Osteocyte (in vitro differentiated cells): ENCODE measurements around the gene DGKD. TPM values are rescaled to one million over a fixed set of nuclear protein-coding genes. Genes with fewer than 3 reads are reported as not detected.

Experiments used
- DNase-seq: peaks from one replicate; pipeline ENCODE4 v3.0.0; 2021; ENCODE audit warnings: mixed read lengths; ENCODE audit not compliant: unreplicated experiment; ENCODE audit errors: extremely low spot score
- H3K27ac Mint-ChIP-seq: one replicate; pipeline ENCODE4 v1.8.0; 2021; ENCODE audit warnings: mild to moderate bottlenecking, mixed read lengths; ENCODE audit not compliant: unreplicated experiment
- H3K27me3 Mint-ChIP-seq: one replicate; pipeline ENCODE4 v1.8.0; 2021; ENCODE audit warnings: mixed read lengths; ENCODE audit not compliant: unreplicated experiment
- H3K36me3 Mint-ChIP-seq: one replicate; pipeline ENCODE4 v1.8.0; 2021; ENCODE audit warnings: mixed read lengths; ENCODE audit not compliant: unreplicated experiment
- H3K4me1 Mint-ChIP-seq: one replicate; pipeline ENCODE4 v1.8.0; 2021; ENCODE audit warnings: mixed read lengths; ENCODE audit not compliant: unreplicated experiment
- H3K4me3 Mint-ChIP-seq: one replicate; pipeline ENCODE4 v1.8.0; 2021; ENCODE audit warnings: mild to moderate bottlenecking, moderate library complexity, mixed read lengths; ENCODE audit not compliant: unreplicated experiment
- H3K9me3 Mint-ChIP-seq: one replicate; pipeline ENCODE4 v1.8.0; 2021; ENCODE audit warnings: mixed read lengths; ENCODE audit not compliant: unreplicated experiment
- CTCF ChIP-seq: fragments of 200-600 bp; sonication (generic); IDR thresholded peaks from 2 replicates; pipeline ENCODE4 v1.5.0; 2021; ENCODE audit warnings: antibody characterized with exemption, mild to moderate bottlenecking, moderate library complexity
- total RNA-seq: library from RNA; stranded (reverse); gene quantifications from 2 replicates; pipeline ENCODE4 v1.2.1, GENCODE V29; 2021

Gene DGKD
- total RNA-seq, 1 donor from 2014 or later = 70.5 TPM

DNA sequence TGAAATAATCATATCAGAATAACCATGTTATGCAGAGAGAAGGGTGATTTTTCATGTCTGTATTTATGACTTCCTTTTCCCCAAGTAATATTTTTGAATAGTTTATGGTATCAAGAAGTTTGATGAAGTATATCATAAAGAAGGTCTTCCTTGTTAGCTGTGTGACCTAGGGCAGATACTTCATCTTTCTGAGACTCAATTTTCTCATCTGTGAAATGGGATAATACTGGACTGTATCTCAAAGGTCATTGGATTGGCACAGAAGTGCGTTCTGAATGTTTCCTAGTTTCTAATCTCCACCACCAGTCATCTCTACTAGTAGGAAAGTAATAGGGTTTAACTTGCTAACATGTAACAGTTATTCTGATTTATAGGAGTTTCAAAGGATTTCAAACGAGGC lies 52.6 kb downstream of the DGKD start:
- no peak for TF ChIP-seq CTCF
- Mint-ChIP-seq H3K9me3 (peaks cover 13% of the 10 kb centered on the region), H3K27ac (peak overlapping the region; percentile 86), H3K27me3 (no peaks in the 10 kb centered on the region), H3K36me3 (peaks cover 35% of the 10 kb centered on the region), H3K4me1 (peaks cover 47% of the 10 kb centered on the region), H3K4me3 (no peak overlapping the region)
- no peak for DNase-seq

- DNase-seq = no peak
- H3K27me3 Mint-ChIP-seq = no peaks in the 10 kb centered on the region
- TF ChIP-seq CTCF = no peak
- H3K4me1 Mint-ChIP-seq = peaks cover 49% of the 10 kb centered on the region
- peaks cover 36% of the 10 kb centered on the region for H3K36me3 Mint-ChIP-seq
- H3K4me3 Mint-ChIP-seq = no peak overlapping the region
- peak overlapping the region; percentile 86 for H3K27ac Mint-ChIP-seq
- peaks cover 19% of the 10 kb centered on the region for H3K9me3 Mint-ChIP-seq
Measured at GRCh38 chr2:233407771-233408181, 53.5 kb downstream of the DGKD start.

DNA sequence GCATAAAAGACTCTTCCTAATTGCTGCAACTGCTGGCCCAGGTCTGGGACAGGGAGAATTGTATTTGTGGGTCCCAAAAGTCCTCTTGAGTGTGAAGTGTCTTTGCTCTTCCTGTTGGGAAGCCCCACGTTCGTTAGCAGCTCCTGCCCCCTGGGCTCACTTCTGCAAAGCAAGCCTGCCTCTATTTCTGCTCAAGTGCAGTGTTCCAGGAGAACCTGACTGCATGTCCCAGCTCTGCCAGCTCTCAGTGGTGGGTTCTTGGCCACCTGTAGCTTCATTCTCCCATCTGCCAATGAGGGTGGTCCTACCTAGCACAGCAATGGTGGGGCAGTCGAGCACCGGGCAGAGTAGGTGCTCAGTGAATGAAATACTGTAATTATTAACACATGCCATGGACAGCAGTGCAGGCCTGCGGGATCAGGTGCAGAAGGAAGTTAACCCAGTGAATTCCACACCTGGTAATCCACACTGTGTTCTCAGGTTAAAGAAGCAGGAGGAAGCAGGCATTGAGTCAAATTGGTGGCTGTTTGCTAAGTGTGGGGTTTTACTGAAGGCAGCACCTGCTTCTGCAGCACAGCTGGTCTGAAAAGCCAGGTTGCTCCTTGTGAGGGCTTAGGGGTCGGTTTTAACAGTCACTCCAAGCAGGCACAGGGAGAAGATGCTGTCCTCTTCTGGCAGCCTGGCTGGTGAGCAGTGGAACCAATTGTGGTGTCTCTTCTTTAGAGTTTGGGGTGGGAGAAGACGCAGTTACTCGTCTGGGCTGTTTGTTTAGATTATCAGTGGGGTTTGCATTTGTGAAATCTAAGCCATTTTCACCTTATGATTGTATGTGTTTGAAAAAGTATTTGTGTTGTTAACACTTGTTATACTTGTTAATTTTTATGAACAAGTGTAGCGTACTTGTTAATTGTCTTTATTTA lies 54.3 kb downstream of the DGKD start:
- DNase-seq = peak; percentile 62
- H3K4me3 Mint-ChIP-seq = no peak overlapping the region
- H3K27ac Mint-ChIP-seq = peak overlapping the region; percentile 86
- peaks cover 56% of the 10 kb centered on the region for H3K4me1 Mint-ChIP-seq
- TF ChIP-seq CTCF = no peak
- no peaks in the 10 kb centered on the region for H3K27me3 Mint-ChIP-seq
- H3K36me3 Mint-ChIP-seq = peaks cover 36% of the 10 kb centered on the region
- peaks cover 19% of the 10 kb centered on the region for H3K9me3 Mint-ChIP-seq

- Mint-ChIP-seq H3K27me3 (no peaks in the 10 kb centered on the region), H3K36me3 (peaks cover 32% of the 10 kb centered on the region), H3K9me3 (peaks cover 19% of the 10 kb centered on the region), H3K4me1 (peaks cover 61% of the 10 kb centered on the region), H3K4me3 (no peak overlapping the region), H3K27ac (peak overlapping the region; percentile 78)
- no peak for TF ChIP-seq CTCF
- DNase-seq = peak; percentile 25
Measured at GRCh38 chr2:233409286-233409991, 55.1 kb downstream of the DGKD start.

DNA sequence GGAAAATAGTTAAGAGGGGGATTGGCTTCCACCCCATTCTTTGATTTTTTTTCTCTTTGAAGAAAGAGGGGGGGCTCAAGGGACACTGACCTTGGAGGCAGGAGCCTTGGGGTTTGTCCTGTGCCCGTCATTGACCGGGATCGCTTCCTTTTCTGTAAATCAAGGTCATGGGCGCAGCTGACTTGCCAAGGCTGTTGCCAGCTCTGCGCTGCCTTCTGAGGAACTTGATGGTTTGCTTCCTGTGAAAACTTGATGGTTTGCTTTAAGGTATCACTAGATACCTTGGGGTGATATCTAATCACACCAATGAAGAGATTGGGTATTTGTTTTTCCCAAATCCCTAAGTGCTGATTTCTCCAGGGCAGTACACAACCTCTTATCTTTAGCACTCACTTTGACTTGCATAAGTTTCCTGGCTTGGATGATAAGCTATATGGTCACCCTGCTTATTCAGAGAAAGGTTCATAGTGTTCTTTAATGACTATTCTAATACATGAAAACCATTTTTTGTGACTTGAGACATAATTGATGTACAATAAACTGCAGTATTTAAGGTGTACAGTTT lies 56.0 kb downstream of the DGKD start:
- Mint-ChIP-seq H3K9me3 (peaks cover 19% of the 10 kb centered on the region), H3K36me3 (peaks cover 28% of the 10 kb centered on the region), H3K4me3 (no peak overlapping the region), H3K27me3 (no peaks in the 10 kb centered on the region), H3K27ac (peak overlapping the region; percentile 78), H3K4me1 (peaks cover 64% of the 10 kb centered on the region)
- DNase-seq = peak; percentile 65
- TF ChIP-seq CTCF = no peak
